Smooth muscle cell (in vitro differentiated cells): Measurements from ENCODE around the gene PIGU. TPM values are rescaled to one million over a fixed set of nuclear protein-coding genes. Genes with fewer than 3 reads are reported as not detected.

Experiments
- DNase-seq: peaks from one replicate; lab custom pipeline; 2025; ENCODE audit not compliant: unreplicated experiment; lab: John Stamatoyannopoulos, UW
- H2AFZ ChIP-seq: fragments of 200-600 bp; sonication (generic); 2 replicates; pipeline ENCODE4 v1.6.0; 2016; ENCODE audit warnings: antibody characterized with exemption, low read depth, mild to moderate bottlenecking
- H3F3A ChIP-seq: fragments of 200-600 bp; sonication (generic); 2 replicates; pipeline ENCODE4 v1.6.0; 2017; ENCODE audit warnings: antibody characterized with exemption, low read depth
- H3K27ac ChIP-seq: fragments of 200-600 bp; sonication (generic); 2 replicates; pipeline ENCODE4 v1.5.1; 2016; ENCODE audit warnings: low read depth, mild to moderate bottlenecking
- H3K27me3 ChIP-seq: fragments of 200-600 bp; sonication (generic); 2 replicates; pipeline ENCODE4 v1.6.1; 2016; ENCODE audit warnings: low read depth, mild to moderate bottlenecking
- H3K36me3 ChIP-seq: fragments of 200-600 bp; sonication (generic); 2 replicates; pipeline ENCODE4 v1.5.1; 2016; ENCODE audit warnings: low read depth
- H3K4me1 ChIP-seq: fragments of 200-600 bp; sonication (generic); 2 replicates; pipeline ENCODE4 v1.5.1; 2016; ENCODE audit warnings: low read depth
- H3K4me2 ChIP-seq: fragments of 200-600 bp; sonication (generic); 2 replicates; pipeline ENCODE4 v1.6.0; 2016; ENCODE audit warnings: mild to moderate bottlenecking
- H3K4me3 ChIP-seq: fragments of 200-600 bp; sonication (generic); 2 replicates; pipeline ENCODE4 v1.5.1; 2016; ENCODE audit warnings: mild to moderate bottlenecking
- H3K79me2 ChIP-seq: fragments of 200-600 bp; sonication (generic); 2 replicates; pipeline ENCODE4 v1.6.0; 2016; ENCODE audit warnings: low read depth, mild to moderate bottlenecking
- H3K9ac ChIP-seq: fragments of 200-600 bp; sonication (generic); 2 replicates; pipeline ENCODE4 v1.6.0; 2016; ENCODE audit warnings: low read depth
- H3K9me3 ChIP-seq: fragments of 200-600 bp; sonication (generic); replicated peaks from 2 replicates; pipeline ENCODE4 v1.5.1; 2016; ENCODE audit warnings: low read depth
- H4K20me1 ChIP-seq: fragments of 200-600 bp; sonication (generic); 2 replicates; pipeline ENCODE4 v1.6.0; 2016; ENCODE audit warnings: low read depth
- CTCF ChIP-seq: fragments of 200-600 bp; sonication (generic); IDR thresholded peaks from 2 replicates; pipeline ENCODE4 v1.5.1; 2017; ENCODE audit warnings: borderline replicate concordance, mild to moderate bottlenecking, antibody characterized with exemption; ENCODE audit not compliant: insufficient read depth, poor library complexity, severe bottlenecking
- WGBS: methylation state at CpG from one replicate; pipeline ENCODE4 v1.1.7; 2016; ENCODE audit warnings: low lambda C conversion rate; 5-methylcytosine and 5-hydroxymethylcytosine counted together
- polyA plus RNA-seq: library from polyadenylated mRNA; unstranded; fragments of >200 nt; fragmentation: Nextera tagmentation; extraction: Ambion mirVana; gene quantifications from 2 replicates; pipeline ENCODE4 v1.2.1, GENCODE V29; 2016
- total RNA-seq: library from RNA; depleted of rRNA; stranded (reverse); fragments of >200 nt; gene quantifications from 2 replicates; pipeline ENCODE4 v1.2.3, GENCODE V29; 2014

Gene PIGU
- total and polyA plus RNA-seq, 2 experiments from 2014 or later, result 46.5 to 50.2 TPM

GRCh38 chr20:34559311-34560140 is 117.4 kb downstream of the PIGU start:
- Histone ChIP-seq H3F3A (no peaks in the 10 kb centered on the region), H3K9ac (peak overlapping the region; percentile 95), H3K4me2 (peak overlapping the region; percentile 95), H3K36me3 (no peaks in the 10 kb centered on the region), H3K27ac (peak overlapping the region; percentile 74), H3K9me3 (no peaks in the 10 kb centered on the region), H4K20me1 (no peaks in the 10 kb centered on the region), H3K79me2 (no peaks in the 10 kb centered on the region), H3K4me1 (no peaks in the 10 kb centered on the region), H3K27me3 (no peaks in the 10 kb centered on the region), H3K4me3 (peak overlapping the region; percentile 80), H2AFZ (no peak overlapping the region)
- no peak for TF ChIP-seq CTCF
- no peak for DNase-seq
- WGBS, result 70% methylated on average over 30 of the region's 43 CpGs

- Histone ChIP-seq H3K79me2 (no peaks in the 10 kb centered on the region), H3K9me3 (no peaks in the 10 kb centered on the region), H3K4me2 (peak within 1 kb of the TSS; percentile 95), H3K36me3 (no peaks in the 10 kb centered on the region), H3K27ac (peak within 1 kb of the TSS; percentile 74), H3K4me3 (peak within 1 kb of the TSS; percentile 80), H3K9ac (peak within 1 kb of the TSS; percentile 95), H3K27me3 (no peaks in the 10 kb centered on the region), H2AFZ (peak within 1 kb of the TSS; percentile 89), H4K20me1 (no peaks in the 10 kb centered on the region), H3F3A (no peaks in the 10 kb centered on the region), H3K4me1 (no peaks in the 10 kb centered on the region)
- 2% methylated on average over 52 of the region's 103 CpGs for WGBS
- no peak for TF ChIP-seq CTCF
- peak; percentile 80 for DNase-seq
Measured at GRCh38 chr20:34558320-34559218, 118.3 kb downstream of the PIGU start, which contains the start of gene MAP1LC3A. TSS of gene MAP1LC3A (plus strand) at chr20:34558718. CDS start at chr20:34558869, 151 bp downstream.

GRCh38 chr20:34557936-34558319 is 119.0 kb downstream of the PIGU start:
- H3K9ac ChIP-seq, result peak overlapping the region; percentile 95
- no peaks in the 10 kb centered on the region for H3K4me1 ChIP-seq
- no peaks in the 10 kb centered on the region for H4K20me1 ChIP-seq
- H3K4me3 ChIP-seq, result peak overlapping the region; percentile 80
- H3K4me2 ChIP-seq, result peak overlapping the region; percentile 95
- H3F3A ChIP-seq, result no peaks in the 10 kb centered on the region
- no peak for TF ChIP-seq CTCF
- H3K9me3 ChIP-seq, result no peaks in the 10 kb centered on the region
- H3K36me3 ChIP-seq, result no peaks in the 10 kb centered on the region
- peak overlapping the region; percentile 89 for H2AFZ ChIP-seq
- peak overlapping the region; percentile 74 for H3K27ac ChIP-seq
- H3K79me2 ChIP-seq, result no peaks in the 10 kb centered on the region
- DNase-seq, result no peak
- 61% methylated on average over 11 of the region's 11 CpGs for WGBS
- H3K27me3 ChIP-seq, result no peaks in the 10 kb centered on the region
